Body of pancreas (tissue), 4 donors: ENCODE results near the gene CES5A.

ENCODE experiments used
- POLR2A ChIP-seq, 3 donors: fragments of 450-650 bp; IDR thresholded peaks; one replicate each; pipeline ENCODE4 v1.6.1; 2016; ENCODE audit warnings: antibody characterized with exemption in 3 of 3, mild to moderate bottlenecking in 2 of 3
- TF ChIP-seq, protein P1 (sequence below), 7 experiments: fragments of 450-650 bp in 4 of 7; fragments of 200-600 bp in 3 of 7; sonication (generic) in 3 of 7; IDR thresholded peaks; one replicate each; pipeline ENCODE4 v1.5.1; 2016 to 2019; ENCODE audit warnings: antibody characterized with exemption in 7 of 7

- TF ChIP-seq, protein P1, sequence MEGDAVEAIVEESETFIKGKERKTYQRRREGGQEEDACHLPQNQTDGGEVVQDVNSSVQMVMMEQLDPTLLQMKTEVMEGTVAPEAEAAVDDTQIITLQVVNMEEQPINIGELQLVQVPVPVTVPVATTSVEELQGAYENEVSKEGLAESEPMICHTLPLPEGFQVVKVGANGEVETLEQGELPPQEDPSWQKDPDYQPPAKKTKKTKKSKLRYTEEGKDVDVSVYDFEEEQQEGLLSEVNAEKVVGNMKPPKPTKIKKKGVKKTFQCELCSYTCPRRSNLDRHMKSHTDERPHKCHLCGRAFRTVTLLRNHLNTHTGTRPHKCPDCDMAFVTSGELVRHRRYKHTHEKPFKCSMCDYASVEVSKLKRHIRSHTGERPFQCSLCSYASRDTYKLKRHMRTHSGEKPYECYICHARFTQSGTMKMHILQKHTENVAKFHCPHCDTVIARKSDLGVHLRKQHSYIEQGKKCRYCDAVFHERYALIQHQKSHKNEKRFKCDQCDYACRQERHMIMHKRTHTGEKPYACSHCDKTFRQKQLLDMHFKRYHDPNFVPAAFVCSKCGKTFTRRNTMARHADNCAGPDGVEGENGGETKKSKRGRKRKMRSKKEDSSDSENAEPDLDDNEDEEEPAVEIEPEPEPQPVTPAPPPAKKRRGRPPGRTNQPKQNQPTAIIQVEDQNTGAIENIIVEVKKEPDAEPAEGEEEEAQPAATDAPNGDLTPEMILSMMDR (IDR thresholded peaks at IDR 0.05): no peak
- TF ChIP-seq POLR2A (IDR thresholded peaks at IDR 0.05): no peak
These were observed 23.4 kb upstream of the CES5A start for GRCh38 chr16:55898592-55898991.
